ENCODE measurements around the gene ZNF880. TPM values are rescaled to one million over a fixed set of nuclear protein-coding genes. Genes with fewer than 3 reads are reported as not detected.
"Not testable (repeated sequence)": the region's sequence is repeated elsewhere in the genome, so short reads cannot be mapped to it uniquely, and the experiment has no call there.

ZNF880 gene
- total RNA-seq, 1 donor from 2014 or later: 22.9 TPM

GRCh38 chr19:52336791-52337381 lies 32.8 kb upstream of the ZNF880 start:
- no peak for DNase-seq (ENCODE audit: low read depth)

GRCh38 chr19:52339022-52339421 lies 30.7 kb upstream of the ZNF880 start:
- DNase-seq (ENCODE audit: low read depth); H3K27me3 ChIP-seq (ENCODE audit: control insufficient read depth, insufficient read depth, low read length); H3K36me3 ChIP-seq (ENCODE audit: control insufficient read depth, insufficient read depth, low read length); H3K4me3 ChIP-seq (ENCODE audit: low read depth, low read length): not testable (repeated sequence)

More at GRCh38 chr19:52336791-52337381, 32.8 kb upstream of the ZNF880 start:
- H3K4me3 ChIP-seq (ENCODE audit: low read depth, low read length): peak overlapping the region; percentile 57
- TF ChIP-seq CTCF (IDR thresholded peaks at IDR 0.05; ENCODE audit: insufficient read depth, low read length, poor library complexity, severe bottlenecking): no peak
- no peaks in the 10 kb centered on the region for H3K36me3 ChIP-seq (ENCODE audit: control insufficient read depth, insufficient read depth, low read length)
- no peaks in the 10 kb centered on the region for H3K27me3 ChIP-seq (ENCODE audit: control insufficient read depth, insufficient read depth, low read length)

GRCh38 chr19:52343548-52343947 lies 26.2 kb upstream of the ZNF880 start:
- Histone ChIP-seq H3K36me3 (ENCODE audit: control insufficient read depth, insufficient read depth, low read length) (no peaks in the 10 kb centered on the region), H3K27me3 (ENCODE audit: control insufficient read depth, insufficient read depth, low read length) (no peaks in the 10 kb centered on the region), H3K4me3 (ENCODE audit: low read depth, low read length) (no peak overlapping the region)
- no peak for DNase-seq (ENCODE audit: low read depth)
- TF ChIP-seq CTCF (IDR thresholded peaks at IDR 0.05; ENCODE audit: insufficient read depth, low read length, poor library complexity, severe bottlenecking): peak; percentile 33

GRCh38 chr19:52345162-52345561 lies 24.6 kb upstream of the ZNF880 start:
- H3K4me3 ChIP-seq (ENCODE audit: low read depth, low read length): no peak overlapping the region
- no peak for TF ChIP-seq CTCF (IDR thresholded peaks at IDR 0.05; ENCODE audit: insufficient read depth, low read length, poor library complexity, severe bottlenecking)
- H3K36me3 ChIP-seq (ENCODE audit: control insufficient read depth, insufficient read depth, low read length): no peaks in the 10 kb centered on the region
- no peak for DNase-seq (ENCODE audit: low read depth)
- H3K27me3 ChIP-seq (ENCODE audit: control insufficient read depth, insufficient read depth, low read length): no peaks in the 10 kb centered on the region

GRCh38 chr19:52351512-52351911 lies 18.2 kb upstream of the ZNF880 start:
- H3K36me3 ChIP-seq (ENCODE audit: control insufficient read depth, insufficient read depth, low read length): no peaks in the 10 kb centered on the region

GRCh38 chr19:52366414-52366824 lies 3.3 kb upstream of the ZNF880 start:
- no peak for TF ChIP-seq CTCF (IDR thresholded peaks at IDR 0.05; ENCODE audit: insufficient read depth, low read length, poor library complexity, severe bottlenecking)
- Histone ChIP-seq H3K36me3 (ENCODE audit: control insufficient read depth, insufficient read depth, low read length) (no peaks in the 10 kb centered on the region), H3K4me3 (ENCODE audit: low read depth, low read length) (no peak overlapping the region), H3K27me3 (ENCODE audit: control insufficient read depth, insufficient read depth, low read length) (no peaks in the 10 kb centered on the region)
- no peak for DNase-seq (ENCODE audit: low read depth)

More at GRCh38 chr19:52351512-52351911, 18.2 kb upstream of the ZNF880 start:
- Histone ChIP-seq H3K27me3 (ENCODE audit: control insufficient read depth, insufficient read depth, low read length) (no peaks in the 10 kb centered on the region), H3K4me3 (ENCODE audit: low read depth, low read length) (no peak overlapping the region)
- TF ChIP-seq CTCF (IDR thresholded peaks at IDR 0.05; ENCODE audit: insufficient read depth, low read length, poor library complexity, severe bottlenecking): no peak
- DNase-seq (ENCODE audit: low read depth): no peak
